LNCaP clone FGC (cell line): ENCODE data around the gene FZR1.

Source experiments
- DNase-seq: peaks from one replicate; pipeline ENCODE4 v3.0.0-alpha.2; 2011; ENCODE audit warnings: low read depth
- H3K4me3 ChIP-seq: 2 replicates; pipeline ENCODE4 v1.5.1; 2011; ENCODE audit warnings: mild to moderate bottlenecking, low read depth, low read length, control low read depth
- CTCF ChIP-seq: IDR thresholded peaks from 2 replicates; pipeline ENCODE4 v1.5.1; 2012; ENCODE audit warnings: mild to moderate bottlenecking; ENCODE audit not compliant: control insufficient read depth, insufficient read depth; ENCODE audit errors: extremely low read depth

Gene FZR1

GRCh38 chr19:3548606-3549005 is 42.5 kb downstream of the FZR1 start:
- no peak for DNase-seq
- no peak for TF ChIP-seq CTCF
- H3K4me3 ChIP-seq = no peak overlapping the region

DNA sequence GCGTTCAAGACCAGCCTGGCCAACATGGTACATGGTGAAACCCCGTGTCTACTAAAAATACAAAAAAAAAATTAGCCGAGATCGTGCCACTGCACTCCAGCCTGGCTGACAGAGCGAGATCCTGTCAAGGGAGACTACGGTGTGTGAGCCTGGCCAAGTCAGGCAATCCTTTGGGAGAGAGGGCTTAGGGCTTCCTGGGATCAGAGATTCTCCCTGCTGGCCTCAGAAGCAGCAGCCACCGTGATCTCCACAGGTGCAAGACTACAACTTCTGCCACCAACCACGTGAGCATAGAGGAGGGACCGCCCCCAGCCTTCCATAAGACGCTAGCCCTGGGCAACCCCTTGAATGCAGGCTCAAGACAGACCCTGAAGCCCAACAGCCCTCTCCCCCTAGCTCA is 43.7 kb downstream of the FZR1 start:
- TF ChIP-seq CTCF = no peak
- H3K4me3 ChIP-seq = no peak overlapping the region
- DNase-seq = no peak

GRCh38 chr19:3550947-3551791 is 45.1 kb downstream of the FZR1 start:
- no peak for TF ChIP-seq CTCF
- H3K4me3 ChIP-seq = no peak overlapping the region
- DNase-seq = no peak

- no peak for TF ChIP-seq CTCF
- no peak overlapping the region for H3K4me3 ChIP-seq
- no peak for DNase-seq
These were observed 45.6 kb downstream of the FZR1 start for GRCh38 chr19:3551792-3552095.

DNA sequence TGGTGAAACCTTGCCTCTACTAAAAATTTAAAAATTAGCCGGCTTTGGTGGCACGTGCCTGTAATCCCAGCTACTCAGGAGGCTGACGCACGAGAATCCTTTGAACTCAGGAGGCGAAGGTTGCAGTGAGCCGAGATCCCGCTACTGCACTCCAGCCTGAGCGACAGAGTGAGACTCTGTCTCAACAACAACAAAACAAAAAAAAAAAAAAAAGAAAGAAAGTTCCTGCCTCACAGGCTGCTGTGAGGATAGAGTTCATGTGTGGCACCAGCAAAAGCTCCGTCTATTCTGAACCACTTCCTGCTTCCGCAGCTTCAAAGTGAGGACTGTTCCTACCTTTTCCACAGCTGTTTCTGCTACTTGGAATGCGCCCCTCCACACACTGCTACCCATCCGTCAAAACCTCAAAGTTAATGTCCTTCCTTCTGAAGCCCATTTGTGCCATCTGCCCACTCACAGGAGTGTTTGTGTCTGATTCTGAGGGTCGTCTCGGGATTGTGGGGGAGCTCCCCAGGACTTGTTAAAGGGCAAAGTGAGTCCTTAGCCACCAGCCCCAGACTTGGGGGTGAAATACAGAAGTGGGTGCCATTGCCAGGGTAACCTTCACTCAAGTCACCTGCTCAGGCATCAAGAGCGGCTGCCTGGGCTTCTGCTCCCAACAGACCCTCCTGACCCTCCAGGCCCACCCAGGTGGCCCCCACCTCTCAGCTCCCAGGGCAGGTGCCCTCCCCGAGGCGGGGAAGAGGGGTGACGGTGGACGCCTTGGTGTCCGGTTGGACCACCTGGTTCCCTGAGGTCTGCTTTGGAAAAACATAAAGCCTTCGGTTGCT is 48.4 kb downstream of the FZR1 start:
- DNase-seq = no peak
- H3K4me3 ChIP-seq = no peak overlapping the region
- no peak for TF ChIP-seq CTCF

GRCh38 chr19:3555653-3556422 is 49.7 kb downstream of the FZR1 start:
- no peak for DNase-seq
- H3K4me3 ChIP-seq = peak overlapping the region; percentile 89
- no peak for TF ChIP-seq CTCF
